Measurements from ENCODE around the gene DTD1. TPM values are rescaled to one million over a fixed set of nuclear protein-coding genes. Genes with fewer than 3 reads are reported as not detected.

Gene DTD1
- total RNA-seq, 2 donors from 2014 or later, result 31.2 to 51.6 TPM

DNA sequence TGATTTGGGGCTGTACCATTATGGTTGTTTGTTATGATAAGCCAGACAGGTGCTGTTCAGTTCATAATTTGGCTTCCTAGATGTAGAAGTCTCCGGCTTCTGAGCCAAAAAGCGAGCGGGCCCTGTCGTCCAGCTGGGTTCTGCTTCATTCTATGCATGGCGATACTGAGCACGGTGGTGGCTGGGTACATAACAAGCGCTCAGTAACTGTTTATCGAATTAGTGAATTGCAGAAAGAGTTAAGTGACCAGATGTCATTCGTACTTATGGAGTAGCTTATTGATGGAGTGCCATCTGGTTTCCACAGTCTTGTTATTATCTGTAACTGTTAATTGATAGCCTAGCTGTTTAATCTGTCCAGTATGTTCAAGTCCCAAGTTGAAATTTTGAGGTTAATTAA, 85.0 kb downstream of the DTD1 start:
- H3K4me1 ChIP-seq (replicated peaks), result no peaks in the 10 kb centered on the region
- no peak for DNase-seq (ENCODE audit: low spot score)
- H3K36me3 ChIP-seq, result no peaks in the 10 kb centered on the region
- no peak overlapping the region for H3K27ac ChIP-seq
- no peaks in the 10 kb centered on the region for H3K9me3 ChIP-seq
- TF ChIP-seq POLR2A (IDR thresholded peaks at IDR 0.05) (no peak), POLR2AphosphoS5 (IDR thresholded peaks at IDR 0.05) (no peak)
- TF ChIP-seq, protein P1, sequence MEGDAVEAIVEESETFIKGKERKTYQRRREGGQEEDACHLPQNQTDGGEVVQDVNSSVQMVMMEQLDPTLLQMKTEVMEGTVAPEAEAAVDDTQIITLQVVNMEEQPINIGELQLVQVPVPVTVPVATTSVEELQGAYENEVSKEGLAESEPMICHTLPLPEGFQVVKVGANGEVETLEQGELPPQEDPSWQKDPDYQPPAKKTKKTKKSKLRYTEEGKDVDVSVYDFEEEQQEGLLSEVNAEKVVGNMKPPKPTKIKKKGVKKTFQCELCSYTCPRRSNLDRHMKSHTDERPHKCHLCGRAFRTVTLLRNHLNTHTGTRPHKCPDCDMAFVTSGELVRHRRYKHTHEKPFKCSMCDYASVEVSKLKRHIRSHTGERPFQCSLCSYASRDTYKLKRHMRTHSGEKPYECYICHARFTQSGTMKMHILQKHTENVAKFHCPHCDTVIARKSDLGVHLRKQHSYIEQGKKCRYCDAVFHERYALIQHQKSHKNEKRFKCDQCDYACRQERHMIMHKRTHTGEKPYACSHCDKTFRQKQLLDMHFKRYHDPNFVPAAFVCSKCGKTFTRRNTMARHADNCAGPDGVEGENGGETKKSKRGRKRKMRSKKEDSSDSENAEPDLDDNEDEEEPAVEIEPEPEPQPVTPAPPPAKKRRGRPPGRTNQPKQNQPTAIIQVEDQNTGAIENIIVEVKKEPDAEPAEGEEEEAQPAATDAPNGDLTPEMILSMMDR (IDR thresholded peaks at IDR 0.05), result no peak
- no peaks in the 10 kb centered on the region for H3K27me3 ChIP-seq (replicated peaks; ENCODE audit: insufficient read depth)
- 92% methylated on average over 9 of the region's 9 CpGs for WGBS
- H3K4me3 ChIP-seq, result no peak overlapping the region
- intact Hi-C loops (cut with DNase I), result no loop called here

DNA sequence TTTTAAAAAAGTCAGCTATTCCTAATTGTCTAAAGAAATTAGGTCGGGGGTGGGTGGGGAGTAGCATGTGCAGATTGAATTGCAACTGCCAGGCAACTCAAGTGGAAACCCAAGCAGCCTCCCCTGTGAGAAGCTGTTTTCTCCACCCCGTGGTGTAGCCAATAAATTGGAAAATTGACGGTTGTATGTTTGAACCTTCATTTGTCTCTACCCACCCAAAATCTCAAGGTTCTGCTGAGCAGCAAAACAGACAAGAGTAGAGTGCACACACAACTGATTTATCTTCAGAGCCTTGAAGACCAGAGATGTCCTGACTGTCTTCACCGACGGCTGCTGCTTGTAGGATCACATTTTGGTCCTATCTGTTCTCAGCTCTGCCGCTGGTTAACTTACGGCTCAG, 88.5 kb downstream of the DTD1 start:
- Histone ChIP-seq H3K27ac (no peak overlapping the region), H3K9me3 (no peaks in the 10 kb centered on the region), H3K4me1 (replicated peaks) (no peaks in the 10 kb centered on the region), H3K36me3 (no peaks in the 10 kb centered on the region), H3K27me3 (replicated peaks; ENCODE audit: insufficient read depth) (no peaks in the 10 kb centered on the region), H3K4me3 (no peak overlapping the region)
- no peak for TF ChIP-seq POLR2A (IDR thresholded peaks at IDR 0.05)
- TF ChIP-seq POLR2AphosphoS5 (IDR thresholded peaks at IDR 0.05), result no peak
- TF ChIP-seq, protein P1 (IDR thresholded peaks at IDR 0.05), result no peak
- no peak for DNase-seq (ENCODE audit: low spot score)
- intact Hi-C loops (cut with DNase I), result no loop called here
- 75% methylated on average over 7 of the region's 7 CpGs for WGBS

DNA sequence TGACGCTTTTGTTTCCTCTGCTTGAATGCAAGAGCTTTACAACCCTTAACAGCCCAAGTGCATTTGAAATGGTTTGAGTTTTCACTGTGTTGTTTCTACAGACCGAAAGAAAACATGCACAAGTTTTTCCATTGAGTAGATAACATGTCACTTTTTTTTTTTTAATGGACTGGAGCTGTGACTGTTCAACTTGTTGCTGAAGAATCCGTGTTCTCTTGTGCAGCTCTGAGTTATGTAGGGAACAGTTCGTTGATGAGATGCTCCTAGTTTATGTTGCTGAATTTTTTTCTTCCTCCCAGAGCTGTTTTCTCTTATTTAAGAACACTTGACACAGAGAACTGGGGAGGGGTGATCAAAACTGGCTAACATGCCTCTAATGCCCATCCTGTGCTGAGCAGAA, 89.3 kb downstream of the DTD1 start:
- intact Hi-C loops (cut with DNase I), result no loop called here
- Histone ChIP-seq H3K4me1 (replicated peaks) (no peaks in the 10 kb centered on the region), H3K27me3 (replicated peaks; ENCODE audit: insufficient read depth) (no peaks in the 10 kb centered on the region), H3K4me3 (no peak overlapping the region), H3K27ac (no peak overlapping the region), H3K9me3 (no peaks in the 10 kb centered on the region), H3K36me3 (no peaks in the 10 kb centered on the region)
- TF ChIP-seq POLR2A (IDR thresholded peaks at IDR 0.05) (no peak), POLR2AphosphoS5 (IDR thresholded peaks at IDR 0.05) (no peak)
- TF ChIP-seq, protein P1 (IDR thresholded peaks at IDR 0.05), result no peak
- WGBS, result 62% methylated on average over 4 of the region's 4 CpGs
- DNase-seq (ENCODE audit: low spot score), result no peak

DNA sequence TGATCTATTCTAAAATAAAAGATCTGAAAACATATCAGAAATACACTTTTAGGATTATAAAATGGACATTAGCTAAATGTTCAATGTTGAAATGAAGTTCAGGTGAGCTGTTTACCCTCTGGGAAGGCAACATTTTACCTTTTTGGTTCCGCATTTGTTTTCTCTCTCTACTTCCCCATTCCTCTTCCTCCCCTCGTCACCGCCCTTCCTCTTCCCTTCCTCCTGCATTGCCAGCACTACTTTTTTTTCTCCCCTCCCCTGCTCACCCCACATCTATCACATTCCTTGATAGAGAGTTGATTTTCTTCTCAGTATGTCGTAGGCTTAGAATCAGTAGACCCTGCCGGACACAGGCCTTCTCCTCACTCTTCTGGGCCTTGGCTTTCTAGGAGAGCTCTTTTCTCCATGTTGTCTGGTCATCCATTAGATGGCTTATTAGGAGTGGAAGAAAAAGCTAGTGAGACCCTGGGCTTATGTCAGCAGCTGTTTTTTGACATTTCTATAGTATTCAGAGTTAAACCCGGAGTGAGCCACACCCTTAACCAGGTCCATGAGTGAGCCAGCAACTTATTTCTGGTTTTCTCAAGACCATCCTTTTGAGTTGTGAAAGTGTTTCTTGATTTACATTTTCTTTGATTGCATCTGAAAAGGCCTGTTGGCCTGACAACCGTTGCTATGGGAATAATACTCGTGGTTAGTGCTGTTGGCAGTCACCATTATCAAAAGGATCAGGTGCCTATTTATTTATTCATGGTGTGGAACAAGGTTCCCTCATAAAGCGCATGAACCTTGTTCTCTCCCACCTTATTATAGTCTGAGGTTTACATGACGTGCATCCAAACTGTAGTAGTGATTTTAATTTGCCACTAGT, 90.9 kb downstream of the DTD1 start:
- Histone ChIP-seq H3K4me1 (replicated peaks) (no peaks in the 10 kb centered on the region), H3K36me3 (no peaks in the 10 kb centered on the region), H3K27ac (no peak overlapping the region), H3K27me3 (replicated peaks; ENCODE audit: insufficient read depth) (no peaks in the 10 kb centered on the region), H3K4me3 (no peak overlapping the region), H3K9me3 (no peaks in the 10 kb centered on the region)
- no peak for DNase-seq (ENCODE audit: low spot score)
- 56% methylated on average over 10 of the region's 10 CpGs for WGBS
- TF ChIP-seq POLR2A (IDR thresholded peaks at IDR 0.05), result no peak
- intact Hi-C loops (cut with DNase I), result no loop called here

DNA sequence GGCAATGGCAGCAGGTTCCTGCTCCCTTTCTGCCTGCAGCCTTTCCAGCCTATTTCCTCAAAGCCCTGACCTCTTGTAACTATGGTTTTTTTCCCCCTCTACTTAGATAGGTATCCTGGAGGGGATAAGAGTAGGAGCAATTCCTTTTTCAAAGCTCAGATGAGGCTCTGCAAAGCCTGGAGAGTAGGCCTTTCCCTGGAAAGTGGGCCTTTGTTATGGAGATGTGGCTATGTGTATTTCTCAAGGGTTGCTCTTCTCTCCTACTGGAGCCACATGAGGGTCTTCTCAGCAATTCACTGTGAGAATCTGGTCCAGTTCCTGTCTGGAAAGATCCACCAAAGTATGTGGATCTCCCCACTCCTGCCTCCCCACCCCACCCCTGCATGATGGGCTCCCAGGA, 96.0 kb downstream of the DTD1 start:
- H3K4me1 ChIP-seq (replicated peaks), result no peaks in the 10 kb centered on the region
- H3K9me3 ChIP-seq, result no peaks in the 10 kb centered on the region
- TF ChIP-seq, protein P1 (IDR thresholded peaks at IDR 0.05), result no peak
- TF ChIP-seq POLR2A (IDR thresholded peaks at IDR 0.05) (no peak), POLR2AphosphoS5 (IDR thresholded peaks at IDR 0.05) (no peak)
- DNase-seq (ENCODE audit: low spot score), result no peak
- H3K36me3 ChIP-seq, result no peaks in the 10 kb centered on the region
- H3K4me3 ChIP-seq, result no peak overlapping the region
- intact Hi-C loops (cut with DNase I), result no loop called here
- no peak overlapping the region for H3K27ac ChIP-seq
- H3K27me3 ChIP-seq (replicated peaks; ENCODE audit: insufficient read depth), result no peaks in the 10 kb centered on the region
